GM21576 (cell line): ENCODE measurements around the gene FCRL4.
"Not testable (repeated sequence)": the region's sequence is repeated elsewhere in the genome, so short reads cannot be mapped to it uniquely, and the experiment has no call there.

Source experiments
- ATAC-seq: cut with Tn5 transposase; IDR thresholded peaks from one replicate; pipeline ENCODE4 v1.9.1; 2021; ENCODE audit warnings: mild to moderate bottlenecking, moderate library complexity; ENCODE audit not compliant: unreplicated experiment

FCRL4 gene

GRCh38 chr1:157551694-157552693 lies 45.9 kb downstream of the FCRL4 start, which contains the start of gene FCRL5:
TSS of gene FCRL5 (minus strand) at chr1:157552515. CDS start at chr1:157552362, 153 bp downstream.
- ATAC-seq, result peak; percentile 85

GRCh38 chr1:157548081-157548480 lies 49.8 kb downstream of the FCRL4 start:
- ATAC-seq, result not testable (repeated sequence)

- no peak for ATAC-seq
Observed at GRCh38 chr1:157542676-157543075, 55.2 kb downstream of the FCRL4 start.

- no peak for ATAC-seq
Observed at GRCh38 chr1:157540852-157541251, 57.0 kb downstream of the FCRL4 start.

GRCh38 chr1:157540160-157540748 lies 57.6 kb downstream of the FCRL4 start:
- ATAC-seq, result no peak

- no peak for ATAC-seq
Observed at GRCh38 chr1:157539568-157539967, 58.3 kb downstream of the FCRL4 start.

GRCh38 chr1:157532569-157532968 lies 65.3 kb downstream of the FCRL4 start:
- no peak for ATAC-seq

- ATAC-seq, result peak; percentile 84
Observed at GRCh38 chr1:157523774-157524493, 74.0 kb downstream of the FCRL4 start.
